Measurements from ENCODE around the gene LGR6. TPM values are rescaled to one million over a fixed set of nuclear protein-coding genes. Genes with fewer than 3 reads are reported as not detected.
"Not testable (repeated sequence)": the region's sequence is repeated elsewhere in the genome, so short reads cannot be mapped to it uniquely, and the experiment has no call there.

The LGR6 gene
- total RNA-seq, 1 experiment from 2014 or later: not detected

DNA sequence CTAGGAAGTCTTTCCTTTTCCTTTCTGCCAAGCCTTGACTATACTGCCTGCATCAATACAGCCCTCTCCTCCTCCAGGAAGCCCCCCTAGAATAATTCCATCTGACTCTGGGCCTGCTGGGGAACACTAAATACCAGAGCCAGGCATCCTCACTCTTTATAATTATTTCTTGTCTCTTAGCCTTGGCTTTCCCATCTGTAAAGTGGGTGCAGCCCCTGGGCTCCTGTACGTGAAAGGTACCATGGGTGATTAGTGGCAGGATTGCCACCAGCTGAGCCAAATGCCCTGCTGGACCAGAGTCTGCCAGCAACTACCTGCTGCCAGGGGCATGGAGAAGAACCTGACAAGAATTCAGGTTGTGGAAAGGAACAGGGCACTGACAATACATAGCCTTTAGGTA, 58.7 kb downstream of the LGR6 start:
- no peak overlapping the region for H3K4me2 ChIP-seq (ENCODE audit: low read depth, low read length, poor library complexity, severe bottlenecking)
- H3K4me3 ChIP-seq (ENCODE audit: low read length): no peak overlapping the region
- H3K9me3 ChIP-seq (ENCODE audit: low read length): no peaks in the 10 kb centered on the region
- no peaks in the 10 kb centered on the region for H3K79me2 ChIP-seq (ENCODE audit: low read length)
- H4K20me1 ChIP-seq (ENCODE audit: insufficient read depth, low read depth, low read length): no peaks in the 10 kb centered on the region
- no peaks in the 10 kb centered on the region for H3K36me3 ChIP-seq (ENCODE audit: insufficient read depth, low read length)
- H3K27me3 ChIP-seq (ENCODE audit: low read length): no peaks in the 10 kb centered on the region
- H3K27ac ChIP-seq (ENCODE audit: low read length): no peak overlapping the region
- H3K9me2 ChIP-seq (replicated peaks; ENCODE audit: insufficient read depth, low read length): no peaks in the 10 kb centered on the region
- no peak for DNase-seq
- H3K4me1 ChIP-seq (ENCODE audit: low read length): peaks cover 7% of the 10 kb centered on the region
- no peak overlapping the region for H3K9ac ChIP-seq (ENCODE audit: low read length)
- no peak overlapping the region for H2AFZ ChIP-seq (ENCODE audit: low read length)

GRCh38 chr1:202254454-202255252, 61.1 kb downstream of the LGR6 start:
- Histone ChIP-seq H3K9ac (ENCODE audit: low read length) (no peak overlapping the region), H3K4me1 (ENCODE audit: low read length) (peaks cover 7% of the 10 kb centered on the region), H4K20me1 (ENCODE audit: insufficient read depth, low read depth, low read length) (no peaks in the 10 kb centered on the region), H3K4me3 (ENCODE audit: low read length) (no peak overlapping the region), H3K79me2 (ENCODE audit: low read length) (no peaks in the 10 kb centered on the region), H3K27me3 (ENCODE audit: low read length) (no peaks in the 10 kb centered on the region), H2AFZ (ENCODE audit: low read length) (no peak overlapping the region), H3K4me2 (ENCODE audit: low read depth, low read length, poor library complexity, severe bottlenecking) (no peak overlapping the region), H3K27ac (ENCODE audit: low read length) (no peak overlapping the region), H3K36me3 (ENCODE audit: insufficient read depth, low read length) (no peaks in the 10 kb centered on the region), H3K9me2 (replicated peaks; ENCODE audit: insufficient read depth, low read length) (no peaks in the 10 kb centered on the region), H3K9me3 (ENCODE audit: low read length) (no peaks in the 10 kb centered on the region)
- DNase-seq: no peak

GRCh38 chr1:202255343-202255742, 61.7 kb downstream of the LGR6 start:
- Histone ChIP-seq H3K9me2 (replicated peaks; ENCODE audit: insufficient read depth, low read length) (no peaks in the 10 kb centered on the region), H3K4me2 (ENCODE audit: low read depth, low read length, poor library complexity, severe bottlenecking) (no peak overlapping the region)

DNA sequence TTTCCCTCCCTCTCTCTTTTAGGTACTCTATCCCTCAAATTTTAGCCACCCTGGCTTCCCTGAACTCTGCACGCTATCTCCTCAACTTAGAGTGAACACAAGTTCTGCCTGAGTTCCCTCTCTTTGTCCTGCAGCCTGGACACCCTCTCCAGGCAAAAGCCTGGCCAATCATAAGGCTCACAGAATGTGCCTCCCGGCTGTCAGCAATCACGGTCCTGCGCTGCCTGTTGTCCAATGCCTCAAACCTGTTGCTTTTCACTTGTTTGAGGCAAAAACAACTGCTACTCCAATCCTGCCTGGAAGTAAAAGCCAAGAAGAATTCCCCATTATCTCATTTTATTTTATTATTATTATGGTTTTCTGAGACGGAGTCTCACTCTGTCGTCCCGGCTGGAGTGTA, 66.1 kb downstream of the LGR6 start:
- Histone ChIP-seq H3K4me1 (ENCODE audit: low read length) (peaks cover under 1% of the 10 kb centered on the region; the same call in 1 of the 2 replicates), H3K9me3 (ENCODE audit: low read length) (no peaks in the 10 kb centered on the region), H3K9ac (ENCODE audit: low read length) (no peak overlapping the region), H3K9me2 (replicated peaks; ENCODE audit: insufficient read depth, low read length) (no peaks in the 10 kb centered on the region), H3K4me3 (ENCODE audit: low read length) (no peak overlapping the region), H3K27me3 (ENCODE audit: low read length) (no peaks in the 10 kb centered on the region), H2AFZ (ENCODE audit: low read length) (no peak overlapping the region), H3K27ac (ENCODE audit: low read length) (no peak overlapping the region), H3K79me2 (ENCODE audit: low read length) (no peaks in the 10 kb centered on the region), H3K36me3 (ENCODE audit: insufficient read depth, low read length) (no peaks in the 10 kb centered on the region), H3K4me2 (ENCODE audit: low read depth, low read length, poor library complexity, severe bottlenecking) (no peak overlapping the region), H4K20me1 (ENCODE audit: insufficient read depth, low read depth, low read length) (no peaks in the 10 kb centered on the region)
- DNase-seq: no peak

More at GRCh38 chr1:202255343-202255742, 61.7 kb downstream of the LGR6 start:
- no peaks in the 10 kb centered on the region for H3K9me3 ChIP-seq (ENCODE audit: low read length)
- H4K20me1 ChIP-seq (ENCODE audit: insufficient read depth, low read depth, low read length): no peaks in the 10 kb centered on the region
- no peak overlapping the region for H3K4me3 ChIP-seq (ENCODE audit: low read length)
- peaks cover 7% of the 10 kb centered on the region for H3K4me1 ChIP-seq (ENCODE audit: low read length)
- no peaks in the 10 kb centered on the region for H3K36me3 ChIP-seq (ENCODE audit: insufficient read depth, low read length)
- H3K9ac ChIP-seq (ENCODE audit: low read length): no peak overlapping the region
- no peak overlapping the region for H2AFZ ChIP-seq (ENCODE audit: low read length)
- no peak for DNase-seq
- no peak overlapping the region for H3K27ac ChIP-seq (ENCODE audit: low read length)
- H3K79me2 ChIP-seq (ENCODE audit: low read length): no peaks in the 10 kb centered on the region
- H3K27me3 ChIP-seq (ENCODE audit: low read length): no peaks in the 10 kb centered on the region

GRCh38 chr1:202261209-202261958, 67.8 kb downstream of the LGR6 start:
- not testable (repeated sequence) for H3K9ac ChIP-seq (ENCODE audit: low read length); H3K9me3 ChIP-seq (ENCODE audit: low read length); H3K36me3 ChIP-seq (ENCODE audit: insufficient read depth, low read length); H3K27me3 ChIP-seq (ENCODE audit: low read length); H3K4me3 ChIP-seq (ENCODE audit: low read length); H3K9me2 ChIP-seq (replicated peaks; ENCODE audit: insufficient read depth, low read length); H3K4me2 ChIP-seq (ENCODE audit: low read depth, low read length, poor library complexity, severe bottlenecking); H3K4me1 ChIP-seq (ENCODE audit: low read length); H3K79me2 ChIP-seq (ENCODE audit: low read length); DNase-seq; H4K20me1 ChIP-seq (ENCODE audit: insufficient read depth, low read depth, low read length); H3K27ac ChIP-seq (ENCODE audit: low read length); H2AFZ ChIP-seq (ENCODE audit: low read length)

DNA sequence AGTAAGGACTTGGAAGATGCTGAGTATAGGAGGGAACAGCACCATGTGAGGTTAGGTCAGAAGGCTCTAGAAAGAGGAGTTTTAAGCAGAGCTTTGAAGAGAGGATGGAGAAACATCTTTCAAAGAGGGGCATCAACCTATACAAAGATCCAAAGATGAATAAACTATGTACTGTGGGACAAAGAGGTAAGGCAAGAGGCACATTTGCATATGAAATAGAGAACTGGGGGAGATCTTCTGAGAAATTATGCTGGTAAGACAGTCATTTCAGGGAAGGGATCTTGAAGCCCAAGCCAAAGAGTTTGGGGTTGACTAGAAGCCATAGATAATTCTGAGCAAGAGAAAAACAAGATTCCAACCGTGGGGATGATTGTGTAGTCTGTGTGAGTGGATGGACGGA, 70.0 kb downstream of the LGR6 start:
- H3K27me3 ChIP-seq (ENCODE audit: low read length): no peaks in the 10 kb centered on the region
- H3K9me3 ChIP-seq (ENCODE audit: low read length): no peaks in the 10 kb centered on the region
- H3K9me2 ChIP-seq (replicated peaks; ENCODE audit: insufficient read depth, low read length): no peaks in the 10 kb centered on the region
- no peak overlapping the region for H3K27ac ChIP-seq (ENCODE audit: low read length)
- no peak overlapping the region for H3K4me2 ChIP-seq (ENCODE audit: low read depth, low read length, poor library complexity, severe bottlenecking)
- no peak overlapping the region for H3K9ac ChIP-seq (ENCODE audit: low read length)
- H2AFZ ChIP-seq (ENCODE audit: low read length): no peak overlapping the region
- no peak overlapping the region for H3K4me3 ChIP-seq (ENCODE audit: low read length)
- H3K36me3 ChIP-seq (ENCODE audit: insufficient read depth, low read length): no peaks in the 10 kb centered on the region
- no peaks in the 10 kb centered on the region for H3K4me1 ChIP-seq (ENCODE audit: low read length)
- DNase-seq: no peak
- no peaks in the 10 kb centered on the region for H3K79me2 ChIP-seq (ENCODE audit: low read length)
- H4K20me1 ChIP-seq (ENCODE audit: insufficient read depth, low read depth, low read length): no peaks in the 10 kb centered on the region

DNA sequence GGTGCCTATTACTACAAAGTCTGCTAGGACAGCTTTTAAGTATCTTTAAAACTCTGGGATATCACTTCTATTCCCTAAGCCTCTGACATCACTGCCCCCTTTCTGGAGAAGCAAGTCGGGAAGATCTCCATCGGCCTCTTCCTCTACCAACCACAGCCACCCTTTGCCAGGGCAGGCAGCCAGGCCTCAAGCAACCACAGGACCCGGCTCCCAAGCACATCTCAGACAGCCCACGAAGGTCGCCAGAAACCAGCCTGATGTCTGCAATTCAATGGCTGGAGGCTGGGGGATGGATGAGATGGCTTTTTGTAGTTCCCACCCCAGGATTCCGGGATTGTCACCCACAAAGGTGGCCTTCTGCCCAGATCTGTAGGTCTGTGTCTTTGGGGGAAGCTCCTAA, 70.7 kb downstream of the LGR6 start:
- no peak overlapping the region for H3K9ac ChIP-seq (ENCODE audit: low read length)
- H3K36me3 ChIP-seq (ENCODE audit: insufficient read depth, low read length): no peaks in the 10 kb centered on the region
- H2AFZ ChIP-seq (ENCODE audit: low read length): no peak overlapping the region
- no peaks in the 10 kb centered on the region for H3K79me2 ChIP-seq (ENCODE audit: low read length)
- H3K4me3 ChIP-seq (ENCODE audit: low read length): no peak overlapping the region
- no peaks in the 10 kb centered on the region for H4K20me1 ChIP-seq (ENCODE audit: insufficient read depth, low read depth, low read length)
- no peak overlapping the region for H3K4me2 ChIP-seq (ENCODE audit: low read depth, low read length, poor library complexity, severe bottlenecking)
- no peaks in the 10 kb centered on the region for H3K4me1 ChIP-seq (ENCODE audit: low read length)
- DNase-seq: no peak
- no peak overlapping the region for H3K27ac ChIP-seq (ENCODE audit: low read length)
- no peaks in the 10 kb centered on the region for H3K9me2 ChIP-seq (replicated peaks; ENCODE audit: insufficient read depth, low read length)
- H3K27me3 ChIP-seq (ENCODE audit: low read length): no peaks in the 10 kb centered on the region
- no peaks in the 10 kb centered on the region for H3K9me3 ChIP-seq (ENCODE audit: low read length)

- H2AFZ ChIP-seq (ENCODE audit: low read length): no peak overlapping the region
- no peak overlapping the region for H3K9ac ChIP-seq (ENCODE audit: low read length)
- H3K4me2 ChIP-seq (ENCODE audit: low read depth, low read length, poor library complexity, severe bottlenecking): no peak overlapping the region
- no peaks in the 10 kb centered on the region for H4K20me1 ChIP-seq (ENCODE audit: insufficient read depth, low read depth, low read length)
- H3K36me3 ChIP-seq (ENCODE audit: insufficient read depth, low read length): no peaks in the 10 kb centered on the region
- no peaks in the 10 kb centered on the region for H3K9me3 ChIP-seq (ENCODE audit: low read length)
- no peaks in the 10 kb centered on the region for H3K4me1 ChIP-seq (ENCODE audit: low read length)
- no peak for DNase-seq
- H3K27ac ChIP-seq (ENCODE audit: low read length): no peak overlapping the region
- no peaks in the 10 kb centered on the region for H3K27me3 ChIP-seq (ENCODE audit: low read length)
- H3K79me2 ChIP-seq (ENCODE audit: low read length): no peaks in the 10 kb centered on the region
- H3K4me3 ChIP-seq (ENCODE audit: low read length): no peak overlapping the region
- no peaks in the 10 kb centered on the region for H3K9me2 ChIP-seq (replicated peaks; ENCODE audit: insufficient read depth, low read length)
These were observed 71.1 kb downstream of the LGR6 start for GRCh38 chr1:202264726-202265125.

Data from Karpas-422 (cell line).